HEK293 (cell line): ENCODE measurements around the gene CANX.
"Not testable (repeated sequence)": the region's sequence is repeated elsewhere in the genome, so short reads cannot be mapped to it uniquely, and the experiment has no call there.

Experiments used
- CTCF ChIA-PET: fragments of 350-600 bp; formaldehyde crosslinking; extraction: SDS; loops from one replicate; lab custom pipeline; 2021; ENCODE audit warnings: antibody characterized with exemption; lab: Yijun Ruan, JAX
- POLR2A ChIA-PET: fragments of 300-600 bp; formaldehyde crosslinking; extraction: SDS; loops from one replicate; lab custom pipeline; 2020; ENCODE audit warnings: antibody characterized with exemption, inconsistent platforms; lab: Yijun Ruan, JAX
- H3K27ac ChIP-seq: fragments of 200-500 bp; sonication (Bioruptor generic); 2 replicates; pipeline ENCODE4 v1.5.1; 2014; ENCODE audit warnings: low read depth, low read length, control low read depth, inconsistent platforms; ENCODE audit errors: extremely low read depth
- H3K36me3 ChIP-seq, 2 experiments: fragments of 200-500 bp in 1 of 2; sonication (Bioruptor generic) in 1 of 2; 1 replicate in 1 of 2; 2 replicates in 1 of 2; pipeline ENCODE4 v1.5.1; 2014 to 2017; ENCODE audit warnings: inconsistent platforms in 2 of 2, low read length in 2 of 2; ENCODE audit not compliant: control insufficient read depth in 2 of 2, insufficient read depth in 1 of 2
- H3K4me1 ChIP-seq: fragments of 200-500 bp; sonication (Bioruptor generic); 2 replicates; pipeline ENCODE4 v1.5.1; 2014; ENCODE audit warnings: mild to moderate bottlenecking, low read length, inconsistent platforms; ENCODE audit not compliant: control insufficient read depth, insufficient read depth
- H3K4me3 ChIP-seq: 2 replicates; pipeline ENCODE4 v1.5.1; 2011; ENCODE audit warnings: low read depth, mild to moderate bottlenecking, control low read depth, low read length, moderate library complexity
- H3K9me3 ChIP-seq: fragments of 200-500 bp; sonication (Bioruptor generic); 2 replicates; pipeline ENCODE4 v1.5.1; 2014; ENCODE audit warnings: low read depth, low read length, inconsistent platforms; ENCODE audit not compliant: control insufficient read depth, insufficient read depth
- ZNF335 ChIP-seq: fragments of 450-650 bp; formaldehyde crosslinking; conservative IDR thresholded peaks from 2 replicates; pipeline ENCODE4 v1.5.1; 2016; ENCODE audit warnings: missing biosample characterization, missing genetic modification characterization
- TF ChIP-seq, protein P1 (sequence below): fragments of 450-650 bp; formaldehyde crosslinking; IDR thresholded peaks from 2 replicates; pipeline ENCODE4 v1.5.1; 2016; ENCODE audit warnings: missing biosample characterization, missing genetic modification characterization
- TF ChIP-seq, protein P2 (sequence below): fragments of 450-650 bp; formaldehyde crosslinking; IDR thresholded peaks from 2 replicates; pipeline ENCODE4 v1.5.1; 2016; ENCODE audit warnings: missing biosample characterization, missing genetic modification characterization
- TF ChIP-seq, protein P3 (sequence below): fragments of 450-650 bp; formaldehyde crosslinking; optimal IDR thresholded peaks from 2 replicates; pipeline ENCODE3; 2016; ENCODE audit warnings: missing biosample characterization, mild to moderate bottlenecking, missing genetic modification characterization

Gene CANX

DNA sequence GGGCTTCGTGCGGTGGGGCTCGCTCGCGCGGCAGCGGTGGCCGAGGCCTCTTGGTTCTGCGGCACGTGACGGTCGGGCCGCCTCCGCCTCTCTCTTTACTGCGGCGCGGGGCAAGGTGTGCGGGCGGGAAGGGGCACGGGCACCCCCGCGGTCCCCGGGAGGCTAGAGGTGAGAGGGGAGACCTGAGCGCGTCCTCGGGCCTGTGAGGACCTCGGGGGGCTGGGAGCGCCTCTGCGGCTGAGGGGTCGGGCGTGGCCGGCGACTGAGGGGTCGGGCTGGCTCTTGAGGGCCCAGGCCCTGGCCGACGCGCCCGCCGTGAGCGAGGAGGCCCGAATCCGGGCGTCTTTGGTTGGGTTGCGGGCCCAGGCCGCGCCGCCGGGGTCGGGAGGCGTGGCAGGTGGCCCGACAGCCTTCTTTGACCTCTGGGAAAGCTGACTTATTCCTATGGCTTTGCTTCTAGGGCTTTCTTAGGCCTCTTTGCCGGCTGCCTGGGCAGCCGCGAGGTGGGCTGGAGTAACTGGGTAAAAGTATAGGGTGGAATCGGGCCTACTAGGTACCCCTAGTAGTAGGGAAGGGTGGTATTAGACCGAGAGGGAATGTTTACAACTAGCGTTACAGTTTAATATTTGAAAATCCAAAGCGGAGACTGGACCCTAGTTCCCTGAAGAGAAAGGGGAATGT lies at the start of gene CANX (continued):
- TF ChIP-seq, protein P1, sequence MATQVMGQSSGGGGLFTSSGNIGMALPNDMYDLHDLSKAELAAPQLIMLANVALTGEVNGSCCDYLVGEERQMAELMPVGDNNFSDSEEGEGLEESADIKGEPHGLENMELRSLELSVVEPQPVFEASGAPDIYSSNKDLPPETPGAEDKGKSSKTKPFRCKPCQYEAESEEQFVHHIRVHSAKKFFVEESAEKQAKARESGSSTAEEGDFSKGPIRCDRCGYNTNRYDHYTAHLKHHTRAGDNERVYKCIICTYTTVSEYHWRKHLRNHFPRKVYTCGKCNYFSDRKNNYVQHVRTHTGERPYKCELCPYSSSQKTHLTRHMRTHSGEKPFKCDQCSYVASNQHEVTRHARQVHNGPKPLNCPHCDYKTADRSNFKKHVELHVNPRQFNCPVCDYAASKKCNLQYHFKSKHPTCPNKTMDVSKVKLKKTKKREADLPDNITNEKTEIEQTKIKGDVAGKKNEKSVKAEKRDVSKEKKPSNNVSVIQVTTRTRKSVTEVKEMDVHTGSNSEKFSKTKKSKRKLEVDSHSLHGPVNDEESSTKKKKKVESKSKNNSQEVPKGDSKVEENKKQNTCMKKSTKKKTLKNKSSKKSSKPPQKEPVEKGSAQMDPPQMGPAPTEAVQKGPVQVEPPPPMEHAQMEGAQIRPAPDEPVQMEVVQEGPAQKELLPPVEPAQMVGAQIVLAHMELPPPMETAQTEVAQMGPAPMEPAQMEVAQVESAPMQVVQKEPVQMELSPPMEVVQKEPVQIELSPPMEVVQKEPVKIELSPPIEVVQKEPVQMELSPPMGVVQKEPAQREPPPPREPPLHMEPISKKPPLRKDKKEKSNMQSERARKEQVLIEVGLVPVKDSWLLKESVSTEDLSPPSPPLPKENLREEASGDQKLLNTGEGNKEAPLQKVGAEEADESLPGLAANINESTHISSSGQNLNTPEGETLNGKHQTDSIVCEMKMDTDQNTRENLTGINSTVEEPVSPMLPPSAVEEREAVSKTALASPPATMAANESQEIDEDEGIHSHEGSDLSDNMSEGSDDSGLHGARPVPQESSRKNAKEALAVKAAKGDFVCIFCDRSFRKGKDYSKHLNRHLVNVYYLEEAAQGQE (tag by site-specific recombination), result 0 out of 2 replicates have a peak, but pooled peaks have one; percentile 10
- TF ChIP-seq, protein P2, sequence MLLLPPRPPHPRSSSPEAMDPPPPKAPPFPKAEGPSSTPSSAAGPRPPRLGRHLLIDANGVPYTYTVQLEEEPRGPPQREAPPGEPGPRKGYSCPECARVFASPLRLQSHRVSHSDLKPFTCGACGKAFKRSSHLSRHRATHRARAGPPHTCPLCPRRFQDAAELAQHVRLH (tag by site-specific recombination), result no peak
- peak; percentile 40; the same call in 1 of the 2 replicates for TF ChIP-seq ZNF335
- TF ChIP-seq, protein P3, sequence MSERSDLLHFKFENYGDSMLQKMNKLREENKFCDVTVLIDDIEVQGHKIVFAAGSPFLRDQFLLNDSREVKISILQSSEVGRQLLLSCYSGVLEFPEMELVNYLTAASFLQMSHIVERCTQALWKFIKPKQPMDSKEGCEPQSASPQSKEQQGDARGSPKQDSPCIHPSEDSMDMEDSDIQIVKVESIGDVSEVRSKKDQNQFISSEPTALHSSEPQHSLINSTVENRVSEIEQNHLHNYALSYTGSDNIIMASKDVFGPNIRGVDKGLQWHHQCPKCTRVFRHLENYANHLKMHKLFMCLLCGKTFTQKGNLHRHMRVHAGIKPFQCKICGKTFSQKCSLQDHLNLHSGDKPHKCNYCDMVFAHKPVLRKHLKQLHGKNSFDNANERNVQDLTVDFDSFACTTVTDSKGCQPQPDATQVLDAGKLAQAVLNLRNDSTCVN, result peak; percentile 96

DNA sequence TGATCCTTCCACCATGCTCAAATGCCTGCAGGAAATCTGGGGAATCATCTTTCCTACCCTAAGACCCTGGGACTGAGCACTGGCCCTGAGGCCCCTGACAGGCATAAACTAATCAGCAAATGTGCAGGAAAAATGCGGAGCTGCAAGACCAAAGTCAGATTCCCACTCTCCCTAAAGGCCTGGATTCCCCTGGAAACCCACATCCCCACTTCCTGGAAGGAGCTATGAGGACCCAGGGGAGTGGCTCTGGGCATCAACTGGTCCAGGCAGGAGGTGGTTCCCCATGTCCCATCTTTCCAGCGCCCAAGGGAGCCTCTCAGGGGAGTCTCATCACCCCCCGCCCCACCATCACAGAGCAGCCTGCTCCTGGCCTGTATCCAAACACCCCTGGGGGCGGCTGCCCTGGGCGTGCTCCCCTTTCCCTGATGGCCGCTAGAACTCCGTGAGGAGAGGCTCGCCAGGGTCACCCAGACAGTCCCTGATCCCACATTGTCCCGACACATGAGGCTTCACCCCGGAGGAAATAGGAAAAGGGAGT lies 49.5 kb upstream of the CANX start:
- POLR2A ChIA-PET, H3K27ac ChIP-seq, H3K9me3 ChIP-seq, H3K36me3 ChIP-seq, H3K4me1 ChIP-seq, H3K4me3 ChIP-seq, CTCF ChIA-PET: not testable (repeated sequence)

DNA sequence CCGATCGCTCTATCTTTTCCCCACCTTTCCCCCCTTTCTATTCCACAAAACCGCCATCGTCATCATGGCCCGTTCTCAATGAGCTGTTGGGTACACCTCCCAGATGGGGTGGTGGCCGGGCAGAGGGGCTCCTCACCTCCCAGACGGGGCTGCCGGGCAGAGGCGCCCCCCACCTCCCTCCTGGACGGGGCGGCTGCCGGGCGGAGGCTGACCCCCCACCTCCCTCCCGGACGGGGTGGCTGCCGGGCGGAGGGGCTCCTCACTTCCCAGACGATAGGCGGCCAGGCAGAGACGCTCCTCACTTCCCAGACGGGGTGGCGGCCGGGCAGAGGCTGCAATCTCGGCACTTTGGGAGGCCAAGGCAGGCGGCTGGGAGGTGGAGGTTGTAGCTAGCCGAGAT lies 48.5 kb upstream of the CANX start:
- H3K27ac ChIP-seq, POLR2A ChIA-PET, H3K4me1 ChIP-seq, H3K4me3 ChIP-seq, H3K9me3 ChIP-seq, H3K36me3 ChIP-seq, CTCF ChIA-PET: not testable (repeated sequence)

DNA sequence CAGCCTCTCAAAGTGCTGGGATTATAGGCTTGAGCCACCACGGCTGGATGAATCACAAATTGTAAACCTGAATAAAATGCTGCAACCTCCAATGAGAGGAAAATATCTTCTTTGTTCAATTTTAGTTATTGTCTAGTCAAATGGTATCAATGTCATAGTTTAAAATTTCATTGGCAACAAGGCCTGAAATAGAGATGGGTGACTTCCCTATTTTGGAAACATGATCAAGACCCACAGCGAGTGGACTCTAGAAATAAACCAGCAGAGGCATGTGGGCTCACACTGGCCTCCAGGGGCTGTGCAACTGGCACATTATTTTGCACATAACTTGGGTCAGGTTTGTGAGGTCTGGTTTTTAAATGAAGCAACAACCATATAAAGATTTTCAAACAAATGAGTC lies 45.6 kb upstream of the CANX start:
- H3K4me1 ChIP-seq, POLR2A ChIA-PET, H3K4me3 ChIP-seq, CTCF ChIA-PET, H3K27ac ChIP-seq, H3K36me3 ChIP-seq, H3K9me3 ChIP-seq: not testable (repeated sequence)

DNA sequence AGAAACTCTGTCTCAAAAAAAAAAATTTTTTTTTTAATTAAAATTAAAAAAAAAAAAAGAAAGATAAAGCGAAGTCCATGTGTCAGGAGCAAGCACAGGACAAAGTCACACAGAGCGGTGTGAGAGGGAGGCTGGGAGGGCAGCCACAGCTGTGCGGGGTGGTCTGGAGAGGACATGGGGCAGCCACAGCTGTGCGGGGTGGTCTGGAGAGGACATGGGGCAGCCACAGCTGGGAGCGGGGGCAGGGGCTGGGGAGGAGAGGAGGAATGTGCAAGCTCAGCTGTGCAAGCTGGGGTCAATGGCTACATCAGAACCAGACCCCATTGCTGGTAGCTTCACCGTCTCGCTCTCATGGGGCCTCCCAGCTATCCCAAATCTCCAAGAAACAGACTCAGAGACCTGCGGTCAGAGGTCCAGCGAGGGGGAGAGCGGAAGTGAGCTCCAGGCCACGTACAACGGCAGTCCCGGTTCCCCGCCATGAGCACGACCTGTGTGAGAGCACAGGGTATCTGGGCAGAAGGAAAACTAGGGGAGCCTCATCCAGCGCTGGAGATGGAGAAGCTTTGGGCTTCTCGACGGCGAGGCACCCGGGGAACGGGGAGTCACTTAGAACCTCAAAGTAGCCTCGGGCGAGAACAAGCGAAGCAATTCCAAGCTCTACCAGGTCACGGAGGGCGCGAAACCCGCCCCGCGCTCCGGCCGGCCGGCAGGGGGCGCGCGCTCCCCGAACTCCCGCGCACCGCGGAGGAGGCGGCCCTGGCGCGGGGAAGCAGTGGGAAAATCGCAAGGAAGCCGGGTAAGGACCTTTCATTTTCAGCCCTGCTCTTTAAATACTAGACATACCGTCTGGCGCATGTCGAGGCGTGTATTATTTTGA lies 41.2 kb upstream of the CANX start:
- H3K36me3 ChIP-seq, CTCF ChIA-PET, POLR2A ChIA-PET, H3K9me3 ChIP-seq, H3K27ac ChIP-seq, H3K4me3 ChIP-seq, H3K4me1 ChIP-seq: not testable (repeated sequence)
